HEK293 (cell line): ENCODE data around the gene ARIH1.

Experiments used
- CTCF ChIA-PET: fragments of 350-600 bp; formaldehyde crosslinking; extraction: SDS; loops from one replicate; lab custom pipeline; 2021; ENCODE audit warnings: antibody characterized with exemption; lab: Yijun Ruan, JAX
- POLR2A ChIA-PET: fragments of 300-600 bp; formaldehyde crosslinking; extraction: SDS; loops from one replicate; lab custom pipeline; 2020; ENCODE audit warnings: antibody characterized with exemption, inconsistent platforms; lab: Yijun Ruan, JAX
- H3K27ac ChIP-seq: fragments of 200-500 bp; sonication (Bioruptor generic); 2 replicates; pipeline ENCODE4 v1.5.1; 2014; ENCODE audit warnings: low read depth, low read length, control low read depth, inconsistent platforms; ENCODE audit errors: extremely low read depth
- H3K36me3 ChIP-seq, 2 experiments: fragments of 200-500 bp in 1 of 2; sonication (Bioruptor generic) in 1 of 2; 1 replicate in 1 of 2; 2 replicates in 1 of 2; pipeline ENCODE4 v1.5.1; 2014 to 2017; ENCODE audit warnings: inconsistent platforms in 2 of 2, low read length in 2 of 2; ENCODE audit not compliant: control insufficient read depth in 2 of 2, insufficient read depth in 1 of 2
- H3K4me1 ChIP-seq: fragments of 200-500 bp; sonication (Bioruptor generic); 2 replicates; pipeline ENCODE4 v1.5.1; 2014; ENCODE audit warnings: mild to moderate bottlenecking, low read length, inconsistent platforms; ENCODE audit not compliant: control insufficient read depth, insufficient read depth
- H3K4me3 ChIP-seq: 2 replicates; pipeline ENCODE4 v1.5.1; 2011; ENCODE audit warnings: low read depth, mild to moderate bottlenecking, control low read depth, low read length, moderate library complexity
- H3K9me3 ChIP-seq: fragments of 200-500 bp; sonication (Bioruptor generic); 2 replicates; pipeline ENCODE4 v1.5.1; 2014; ENCODE audit warnings: low read depth, low read length, inconsistent platforms; ENCODE audit not compliant: control insufficient read depth, insufficient read depth
- ATF2 ChIP-seq: fragments of 450-650 bp; formaldehyde crosslinking; IDR thresholded peaks from 2 replicates; pipeline ENCODE4 v1.5.1; 2016; ENCODE audit warnings: missing biosample characterization, missing genetic modification characterization, low read depth
- KLF10 ChIP-seq: fragments of 450-650 bp; IDR thresholded peaks from 2 replicates; pipeline ENCODE4 v1.5.1; 2018; ENCODE audit warnings: missing biosample characterization, mild to moderate bottlenecking, missing genetic modification characterization
- KLF16 ChIP-seq: fragments of 450-650 bp; formaldehyde crosslinking; IDR thresholded peaks from 2 replicates; pipeline ENCODE4 v1.5.1; 2017; ENCODE audit warnings: missing biosample characterization, missing genetic modification characterization
- MEIS1 ChIP-seq: sonication (generic); formaldehyde crosslinking; IDR thresholded peaks from 2 replicates; pipeline ENCODE4 v1.8.1; 2022; ENCODE audit warnings: missing genetic modification reagents, mild to moderate bottlenecking, borderline replicate concordance
- MZF1 ChIP-seq: fragments of 450-650 bp; formaldehyde crosslinking; IDR thresholded peaks from 2 replicates; pipeline ENCODE4 v1.5.1; 2017; ENCODE audit warnings: missing biosample characterization, missing genetic modification characterization, borderline replicate concordance
- OSR2 ChIP-seq: fragments of 450-650 bp; formaldehyde crosslinking; IDR thresholded peaks from 2 replicates; pipeline ENCODE4 v1.5.1; 2016; ENCODE audit warnings: missing biosample characterization, missing genetic modification characterization
- SALL2 ChIP-seq: fragments of 450-650 bp; formaldehyde crosslinking; IDR thresholded peaks from 2 replicates; pipeline ENCODE4 v1.5.0; 2017; ENCODE audit warnings: missing biosample characterization, mild to moderate bottlenecking, missing genetic modification characterization, borderline replicate concordance
- SP7 ChIP-seq: fragments of 450-650 bp; formaldehyde crosslinking; IDR thresholded peaks from 2 replicates; pipeline ENCODE4 v1.5.1; 2016; ENCODE audit warnings: missing biosample characterization, missing genetic modification characterization
- ZBTB26 ChIP-seq: fragments of 450-650 bp; formaldehyde crosslinking; optimal IDR thresholded peaks from 2 replicates; pipeline ENCODE3; 2016; ENCODE audit warnings: missing biosample characterization, mild to moderate bottlenecking, missing genetic modification characterization
- ZBTB6 ChIP-seq: fragments of 450-650 bp; formaldehyde crosslinking; IDR thresholded peaks from 2 replicates; pipeline ENCODE4 v1.5.1; 2017; ENCODE audit warnings: missing biosample characterization, missing genetic modification characterization
- ZFP69B ChIP-seq: fragments of 450-650 bp; formaldehyde crosslinking; IDR thresholded peaks from 2 replicates; pipeline ENCODE4 v1.5.1; 2016; ENCODE audit warnings: missing biosample characterization, missing genetic modification characterization
- ZNF132 ChIP-seq: fragments of 450-650 bp; formaldehyde crosslinking; IDR thresholded peaks from 2 replicates; pipeline ENCODE4 v1.5.1; 2017; ENCODE audit warnings: missing biosample characterization, missing genetic modification characterization, borderline replicate concordance
- ZNF354C ChIP-seq: fragments of 450-650 bp; formaldehyde crosslinking; IDR thresholded peaks from 2 replicates; pipeline ENCODE4 v1.5.1; 2016; ENCODE audit warnings: missing biosample characterization, missing genetic modification characterization, low read depth, borderline replicate concordance
- ZNF398 ChIP-seq: fragments of 450-650 bp; formaldehyde crosslinking; IDR thresholded peaks from 2 replicates; pipeline ENCODE4 v1.5.1; 2017; ENCODE audit warnings: missing biosample characterization, missing genetic modification characterization
- ZNF501 ChIP-seq: fragments of 450-650 bp; formaldehyde crosslinking; IDR thresholded peaks from 2 replicates; pipeline ENCODE4 v1.5.1; 2016; ENCODE audit warnings: missing biosample characterization, missing genetic modification characterization
- ZNF560 ChIP-seq: fragments of 450-650 bp; formaldehyde crosslinking; IDR thresholded peaks from 2 replicates; pipeline ENCODE4 v1.5.1; 2017; ENCODE audit warnings: missing biosample characterization, missing genetic modification characterization, borderline replicate concordance
- ZNF580 ChIP-seq: fragments of 450-650 bp; formaldehyde crosslinking; IDR thresholded peaks from 2 replicates; pipeline ENCODE4 v1.5.1; 2016; ENCODE audit warnings: missing biosample characterization, missing genetic modification characterization
- ZNF624 ChIP-seq: fragments of 450-650 bp; formaldehyde crosslinking; IDR thresholded peaks from 2 replicates; pipeline ENCODE4 v1.5.1; 2017; ENCODE audit warnings: missing biosample characterization, missing genetic modification characterization

ARIH1 gene

GRCh38 chr15:72481015-72481659, 7.0 kb downstream of the ARIH1 start (continued):
- TF ChIP-seq ZNF501 (tag by site-specific recombination) (no peak), SP7 (tag by site-specific recombination) (peak; percentile 96), KLF10 (tag by site-specific recombination) (0 out of 2 replicates have a peak, but pooled peaks have one; percentile 35)

GRCh38 chr15:72482275-72482674, 8.1 kb downstream of the ARIH1 start:
- Histone ChIP-seq H3K9me3 (no peaks in the 10 kb centered on the region), H3K36me3 (peaks cover 41% of the 10 kb centered on the region in 2 experiments), H3K27ac (no peak overlapping the region), H3K4me1 (peaks cover 16% of the 10 kb centered on the region), H3K4me3 (no peak overlapping the region)
- CTCF ChIA-PET, result interaction anchor here (1.6 kb wide), 1 partner anchor 51 kb away, joined by 4 read pairs; no protein-coding TSS in a partner anchor
- POLR2A ChIA-PET, result interaction anchor here (0.6 kb wide), 2 partner anchors 27 to 172 kb away, joined by 3 to 4 read pairs; no protein-coding TSS in a partner anchor
- TF ChIP-seq ZNF560 (tag by site-specific recombination) (no peak), ZBTB6 (tag by site-specific recombination) (no peak), ZNF132 (no peak), ATF2 (tag by site-specific recombination) (no peak), KLF16 (tag by site-specific recombination) (no peak), ZNF354C (tag by site-specific recombination) (no peak)

- Histone ChIP-seq H3K9me3 (no peaks in the 10 kb centered on the region), H3K27ac (no peak overlapping the region), H3K4me1 (peaks cover 20% of the 10 kb centered on the region), H3K36me3 (peaks cover 31 to 32% of the 10 kb centered on the region in 2 experiments; a peak in 2 of 3 replicates), H3K4me3 (no peak overlapping the region)
- POLR2A ChIA-PET, result interaction anchor here (0.6 kb wide), 2 partner anchors 15 to 30 kb away, joined by 3 read pairs; no protein-coding TSS in a partner anchor
- CTCF ChIA-PET, result interaction anchor here (0.8 to 1.6 kb wide), 4 partner anchors 8 to 116 kb away, joined by 3 to 12 read pairs (median 4); no protein-coding TSS in a partner anchor
- TF ChIP-seq ZNF580 (tag by site-specific recombination) (no peak), OSR2 (tag by site-specific recombination) (0 out of 2 replicates have a peak, but pooled peaks have one; percentile 30), MZF1 (tag by site-specific recombination) (peak; percentile 96; the same call in 1 of the 2 replicates), ZBTB26 (tag by site-specific recombination) (no peak), ZNF398 (no peak), SALL2 (tag by site-specific recombination) (no peak), ZFP69B (tag by site-specific recombination) (no peak), ZNF624 (no peak), MEIS1 (CRISPR knock-in tag) (no peak)
Measured at GRCh38 chr15:72483279-72483678, 9.1 kb downstream of the ARIH1 start.
